Ovary (tissue), 3 donors: ENCODE results near the gene SUGCT.

Experiments used
- CTCF ChIP-seq, 3 donors: fragments of 450-650 bp in 2 of 3; fragments of 200-600 bp in 1 of 3; IDR thresholded peaks; one replicate each; pipeline versions ENCODE4 v1.5.1 to v1.8.0; 2016 to 2022; ENCODE audit warnings: antibody characterized with exemption in 3 of 3, mild to moderate bottlenecking in 1 of 3
- POLR2A ChIP-seq: fragments of 450-650 bp; IDR thresholded peaks from one replicate; pipeline ENCODE4 v1.6.1; 2017; ENCODE audit warnings: antibody characterized with exemption, mild to moderate bottlenecking, moderate library complexity
- donor health status: DM: no; HTN: no; CAD: no.

GRCh38 chr7:40570223-40570622 is 435.4 kb downstream of the SUGCT start:
- TF ChIP-seq CTCF (IDR thresholded peaks at IDR 0.05), result no peak
- TF ChIP-seq POLR2A, result no peak
